Activated T-cell treated with anti-CD3 and anti-CD28 coated beads for 4 hours (primary cell): ENCODE measurements around the gene ID4.

Experiments
- DNase-seq: peaks from one replicate; pipeline ENCODE4 v3.0.0-alpha.2; 2020

Gene ID4

GRCh38 chr6:19860235-19860877 is 23.2 kb downstream of the ID4 start:
- no peak for DNase-seq

- no peak for DNase-seq
These were observed 27.1 kb downstream of the ID4 start for GRCh38 chr6:19864285-19864684.

- no peak for DNase-seq
These were observed 28.0 kb downstream of the ID4 start for GRCh38 chr6:19865178-19865577.

- no peak for DNase-seq
These were observed 29.2 kb downstream of the ID4 start for GRCh38 chr6:19866173-19866984.

- DNase-seq, result no peak
These were observed 29.9 kb downstream of the ID4 start for GRCh38 chr6:19866985-19867627.

GRCh38 chr6:19869464-19869863 is 32.3 kb downstream of the ID4 start:
- DNase-seq, result no peak

- DNase-seq, result no peak
These were observed 33.2 kb downstream of the ID4 start for GRCh38 chr6:19870322-19870721.

GRCh38 chr6:19873031-19873430 is 35.9 kb downstream of the ID4 start:
- no peak for DNase-seq

- DNase-seq, result no peak
These were observed 39.5 kb downstream of the ID4 start for GRCh38 chr6:19876672-19877071.

- no peak for DNase-seq
These were observed 42.5 kb downstream of the ID4 start for GRCh38 chr6:19879663-19880062.

GRCh38 chr6:19880066-19880465 is 42.9 kb downstream of the ID4 start:
- no peak for DNase-seq

GRCh38 chr6:19891451-19891850 is 54.3 kb downstream of the ID4 start:
- no peak for DNase-seq
